Activated T-helper 1 cell treated with anti-CD3 and anti-CD28 coated beads, Interleukin-2, amount 50 U/mL, for 16 hours (primary cell): ENCODE results near the gene CENPP.
"Not testable (repeated sequence)": the region's sequence is repeated elsewhere in the genome, so short reads cannot be mapped to it uniquely, and the experiment has no call there.

Experiments used
- DNase-seq, 2 donors: peaks; one replicate each; pipeline ENCODE4 v3.0.0-alpha.2; 2020; ENCODE audit warnings: low read depth in 1 of 2, low spot score in 1 of 2

The CENPP gene

GRCh38 chr9:92377876-92378275 lies 52.1 kb downstream of the CENPP start:
- no peak for DNase-seq

- no peak for DNase-seq
These were observed 53.3 kb downstream of the CENPP start for GRCh38 chr9:92378865-92379560.

GRCh38 chr9:92380603-92381002 lies 54.9 kb downstream of the CENPP start:
- DNase-seq: no peak

GRCh38 chr9:92381775-92382174 lies 56.0 kb downstream of the CENPP start:
- no peak for DNase-seq

GRCh38 chr9:92384375-92384774 lies 58.6 kb downstream of the CENPP start:
- DNase-seq: no peak

- no peak for DNase-seq
These were observed 59.2 kb downstream of the CENPP start for GRCh38 chr9:92385001-92385400.

GRCh38 chr9:92385477-92385876 lies 59.7 kb downstream of the CENPP start:
- no peak for DNase-seq

GRCh38 chr9:92385953-92386352 lies 60.2 kb downstream of the CENPP start:
- DNase-seq: no peak

- no peak for DNase-seq
These were observed 66.9 kb downstream of the CENPP start for GRCh38 chr9:92392690-92393089.

GRCh38 chr9:92393686-92394085 lies 67.9 kb downstream of the CENPP start:
- DNase-seq: no peak

- DNase-seq: no peak
These were observed 69.9 kb downstream of the CENPP start for GRCh38 chr9:92395617-92396016.

GRCh38 chr9:92397853-92398252 lies 72.1 kb downstream of the CENPP start:
- DNase-seq: no peak

- DNase-seq: no peak
These were observed 76.6 kb downstream of the CENPP start for GRCh38 chr9:92402360-92402759.

- DNase-seq: no peak
These were observed 77.3 kb downstream of the CENPP start for GRCh38 chr9:92402826-92403745.

GRCh38 chr9:92404042-92404836 lies 78.5 kb downstream of the CENPP start, which contains the start of gene OGN:
Gene OGN (minus strand): TSS chr9:92404578. CDS start chr9:92403407, 1,171 bp downstream.
- no peak for DNase-seq

GRCh38 chr9:92405818-92406217 lies 80.1 kb downstream of the CENPP start:
- DNase-seq: no peak

GRCh38 chr9:92406477-92406876 lies 80.7 kb downstream of the CENPP start:
- DNase-seq: no peak

GRCh38 chr9:92407818-92408217 lies 82.1 kb downstream of the CENPP start:
- no peak for DNase-seq

- no peak for DNase-seq
These were observed 83.2 kb downstream of the CENPP start for GRCh38 chr9:92408747-92409478.

GRCh38 chr9:92411157-92411556 lies 85.4 kb downstream of the CENPP start:
- not testable (repeated sequence) for DNase-seq

- no peak for DNase-seq
These were observed 88.8 kb downstream of the CENPP start for GRCh38 chr9:92414566-92414965.
